Measurements from ENCODE around the gene AAK1.

GRCh38 chr2:69524799-69525198 lies 118.7 kb downstream of the AAK1 start:
- TF ChIP-seq ATF2 (CRISPR knock-in tag; IDR thresholded peaks at IDR 0.05; ENCODE audit: borderline replicate concordance, low read depth) (no peak), CTCF (IDR thresholded peaks at IDR 0.05) (no peak), RORB (CRISPR knock-in tag; IDR thresholded peaks at IDR 0.05) (no peak), CBFB (CRISPR knock-in tag; IDR thresholded peaks at IDR 0.05; ENCODE audit: low read depth) (no peak), USF1 (CRISPR knock-in tag; IDR thresholded peaks at IDR 0.05) (no peak), SMAD4 (CRISPR knock-in tag; IDR thresholded peaks at IDR 0.05) (no peak), E2F1 (CRISPR knock-in tag; IDR thresholded peaks at IDR 0.05) (no peak)
